Measurements from ENCODE around the gene CFAP410. TPM values are rescaled to one million over a fixed set of nuclear protein-coding genes. Genes with fewer than 3 reads are reported as not detected.

The CFAP410 gene
- total and polyA plus RNA-seq, 2 of the 8 experiments (the other 6 are each of a cell fraction or from before 2014, with no cell fraction given), result 10.6 to 12.0 TPM

DNA sequence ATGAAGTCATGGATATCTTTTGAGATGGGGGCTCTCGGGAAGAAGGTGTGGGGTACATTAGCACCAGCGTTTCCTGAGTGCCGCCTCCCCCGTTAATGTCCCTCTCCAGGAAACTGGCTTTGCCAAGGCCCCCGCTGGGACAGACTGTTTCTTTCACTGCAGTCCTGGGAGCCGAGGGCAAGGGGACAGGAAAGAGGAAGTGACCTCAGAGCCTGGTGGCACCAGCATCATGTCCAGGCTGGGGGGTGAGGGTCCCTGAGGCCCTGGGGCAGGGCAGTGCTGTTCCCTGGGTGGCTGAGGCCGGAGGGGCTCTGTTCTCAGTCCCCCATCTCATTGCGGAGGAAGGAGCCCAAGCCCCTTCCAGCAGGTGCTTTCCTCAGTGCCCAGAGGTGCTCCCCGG, 33.5 kb downstream of the CFAP410 start (continued):
- TF ChIP-seq CHD7 (IDR thresholded peaks at IDR 0.05; ENCODE audit: insufficient replicate concordance, low read length) (no peak), TAF7 (optimal IDR thresholded peaks at IDR 0.05; ENCODE audit: borderline replicate concordance, low read depth, low read length) (no peak), TEAD4 (IDR thresholded peaks at IDR 0.05; ENCODE audit: low read depth, low read length) (no peak), FOSL1 (IDR thresholded peaks at IDR 0.05; ENCODE audit: insufficient read depth, low read depth, low read length) (no peak), SAP30 (IDR thresholded peaks at IDR 0.05; ENCODE audit: insufficient read depth, insufficient replicate concordance, low read length) (no peak), JUND (IDR thresholded peaks at IDR 0.05; ENCODE audit: low read length) (no peak), KDM5A (IDR thresholded peaks at IDR 0.05; ENCODE audit: low read length) (no peak), CHD2 (IDR thresholded peaks at IDR 0.05; ENCODE audit: low read length) (no peak), CBX5 (IDR thresholded peaks at IDR 0.05; ENCODE audit: low read depth, low read length) (no peak), HDAC6 (IDR thresholded peaks at IDR 0.05; ENCODE audit: low read depth, low read length) (no peak)
- TF ChIP-seq, protein P1, sequence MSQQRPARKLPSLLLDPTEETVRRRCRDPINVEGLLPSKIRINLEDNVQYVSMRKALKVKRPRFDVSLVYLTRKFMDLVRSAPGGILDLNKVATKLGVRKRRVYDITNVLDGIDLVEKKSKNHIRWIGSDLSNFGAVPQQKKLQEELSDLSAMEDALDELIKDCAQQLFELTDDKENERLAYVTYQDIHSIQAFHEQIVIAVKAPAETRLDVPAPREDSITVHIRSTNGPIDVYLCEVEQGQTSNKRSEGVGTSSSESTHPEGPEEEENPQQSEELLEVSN (IDR thresholded peaks at IDR 0.05), result no peak

Measured in H1 (cell line).